Fibroblast of lung (primary cell): ENCODE data around the gene STMN3.

Experiments
- CTCF ChIP-seq, 2 donors: IDR thresholded peaks in 1 of 2; conservative IDR thresholded peaks in 1 of 2; 1 replicate in 1 of 2; 2 replicates in 1 of 2; pipeline ENCODE4 v1.5.1; 2011 to 2012; ENCODE audit warnings: low read length in 2 of 2, control low read depth in 1 of 2, inconsistent platforms in 1 of 2, low read depth in 1 of 2, mild to moderate bottlenecking in 1 of 2
- EZH2 ChIP-seq: IDR thresholded peaks from 2 replicates; pipeline ENCODE4 v1.5.1; 2012; ENCODE audit warnings: low read length, control low read depth, mild to moderate bottlenecking; ENCODE audit errors: missing control alignments

GRCh38 chr20:63659370-63659769 is 6.1 kb upstream of the STMN3 start:
- TF ChIP-seq CTCF (conservative IDR thresholded peaks at IDR 0.05 in 1 of 2, IDR thresholded peaks at IDR 0.05 in 1 of 2; ENCODE audit: low read depth in 1 of 2, low read length in 2 of 2) (no peak), EZH2 (no peak)
